Esophagus muscularis mucosa (tissue), 4 donors: Measurements from ENCODE around the gene DDX41.

Experiments
- CTCF ChIP-seq, 3 experiments: fragments of 200-600 bp in 2 of 3; fragments of 450-650 bp in 1 of 3; sonication (generic) in 2 of 3; IDR thresholded peaks; one replicate each; pipeline ENCODE4 v1.5.1; 2017 to 2019; ENCODE audit warnings: antibody characterized with exemption in 3 of 3, mild to moderate bottlenecking in 2 of 3, moderate library complexity in 1 of 3
- EP300 ChIP-seq: sonication (generic); formaldehyde crosslinking; IDR thresholded peaks from one replicate; pipeline ENCODE4 v1.6.1; 2017; ENCODE audit warnings: antibody characterized with exemption
- POLR2A ChIP-seq: fragments of 450-650 bp; IDR thresholded peaks from one replicate; pipeline ENCODE4 v1.6.1; 2017; ENCODE audit warnings: antibody characterized with exemption, moderate library complexity, mild to moderate bottlenecking, low read depth
- POLR2AphosphoS5 ChIP-seq, 2 donors: sonication (generic); formaldehyde crosslinking; IDR thresholded peaks; one replicate each; pipeline ENCODE4 v1.6.1; 2017; ENCODE audit warnings: antibody characterized with exemption in 2 of 2

- TF ChIP-seq CTCF (IDR thresholded peaks at IDR 0.05) = no peak
- TF ChIP-seq EP300 = no peak
- no peak for TF ChIP-seq POLR2A
- TF ChIP-seq POLR2AphosphoS5 (IDR thresholded peaks at IDR 0.05) = peak; percentile 7 to 25
Measured at GRCh38 chr5:177530638-177531037, 13.9 kb upstream of the DDX41 start.
